Measurements from ENCODE around the gene RETSAT. TPM values are rescaled to one million over a fixed set of nuclear protein-coding genes. Genes with fewer than 3 reads are reported as not detected.

The RETSAT gene
- total RNA-seq: 49.6 and 72.9 TPM in 2 replicates

DNA sequence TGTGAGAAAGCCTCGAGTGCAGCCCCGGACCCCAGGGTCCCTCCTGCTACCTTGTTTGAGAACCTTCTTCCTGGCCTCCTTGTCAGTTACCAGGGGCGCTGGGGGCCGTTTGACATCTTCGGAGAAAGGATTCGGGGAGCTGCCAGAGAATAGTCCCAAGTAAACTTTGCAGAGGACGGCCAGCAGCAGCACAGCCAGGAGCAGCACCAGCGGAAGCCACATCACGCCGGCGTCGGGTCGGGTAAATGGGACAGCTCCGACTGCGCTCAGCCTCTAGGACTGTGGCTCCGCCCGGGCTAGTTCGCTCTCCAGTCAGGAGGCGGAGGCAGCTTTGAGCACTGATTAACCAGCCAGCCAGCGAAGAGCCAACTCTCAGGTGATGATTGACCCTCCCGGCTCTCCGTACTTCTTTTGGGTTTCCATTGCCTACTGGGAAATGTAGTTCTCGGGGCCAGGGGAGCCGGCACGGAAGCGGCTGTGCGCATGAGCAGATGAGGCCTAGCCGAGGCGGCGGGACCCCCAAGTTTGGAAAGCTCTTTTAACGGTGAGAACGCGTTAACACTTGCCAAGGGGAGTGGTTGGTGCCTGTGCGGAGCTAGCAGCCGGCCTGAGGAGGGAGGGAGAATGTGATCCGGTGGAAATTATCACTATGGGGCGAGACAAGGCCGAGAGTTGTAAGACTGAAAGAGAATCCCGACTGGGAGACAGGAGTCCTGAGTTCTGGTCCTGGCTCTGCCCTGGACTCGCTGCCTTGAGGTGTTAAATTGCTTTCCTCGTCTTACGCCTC is at the start of gene RETSAT, which contains the start of gene ELMOD3:
Gene RETSAT, minus strand, starts transcription at position 243 of the 787 bp plus-strand sequence. Its CDS starts 21 bp downstream, at position 222.
Gene ELMOD3, plus strand, starts transcription at position 484 of the 787 bp plus-strand sequence. CDS start 2,430 bp downstream, outside the sequence.

GRCh38 chr2:85327822-85328617 is 26.3 kb downstream of the RETSAT start, which contains the start of gene TGOLN2:
TGOLN2 (minus strand) TSS chr2:85327989; CDS start chr2:85327962, 27 bp downstream.

Other genes with a start within 250 kb of the RETSAT start
- gene TCF7L1, start 221.1 kb downstream of the RETSAT start, total RNA-seq: 2.3 and 3.2 TPM in 2 replicates
- 108 and 121 TPM in 2 replicates for gene TGOLN2, start 26.5 kb downstream of the RETSAT start, total RNA-seq
- gene ELMOD3, start 241 bp upstream of the RETSAT start, total RNA-seq: 14.4 and 20.6 TPM in 2 replicates
- gene CAPG, start 55.8 kb upstream of the RETSAT start, total RNA-seq: 156 and 193 TPM in 2 replicates
- gene SH2D6, start 64.2 kb upstream of the RETSAT start, total RNA-seq: 0.89 and 1.4 TPM in 2 replicates
- 163 and 201 TPM in 2 replicates for gene MAT2A, start 184.6 kb upstream of the RETSAT start, total RNA-seq
- gene GGCX, start 207.0 kb upstream of the RETSAT start, total RNA-seq: 56.0 and 56.3 TPM in 2 replicates
- gene VAMP8, start 223.1 kb upstream of the RETSAT start, total RNA-seq: 0.12 and 0.33 TPM in 2 replicates
- 26.0 and 27.1 TPM in 2 replicates for gene VAMP5, start 229.9 kb upstream of the RETSAT start, total RNA-seq
- gene RNF181, start 241.2 kb upstream of the RETSAT start, total RNA-seq: 255 and 257 TPM in 2 replicates
- gene TMEM150A, start 248.2 kb upstream of the RETSAT start, total RNA-seq: 3.1 and 8.1 TPM in 2 replicates

Measured in uterine smooth muscle cell (primary cell).